H1 (cell line): ENCODE measurements around the gene VWA7. TPM values are rescaled to one million over a fixed set of nuclear protein-coding genes. Genes with fewer than 3 reads are reported as not detected.

Source experiments
- CTCF ChIA-PET: fragments of 300-600 bp; sonication (Branson Sonifier 250); formaldehyde crosslinking; loops from one replicate; lab custom pipeline; 2021; ENCODE audit not compliant: partially characterized antibody; lab: Charles Lee
- POLR2A ChIA-PET: fragments of 300-600 bp; sonication (Branson Sonifier 250); formaldehyde crosslinking; loops from one replicate; lab custom pipeline; 2021; ENCODE audit warnings: inconsistent platforms; ENCODE audit not compliant: partially characterized antibody; lab: Charles Lee
- DNase-seq, 2 experiments: peaks; one replicate each; pipeline versions ENCODE4 v3.0.0 to v3.0.0-alpha.2; 2010 to 2022; ENCODE audit warnings: low spot score in 2 of 2, low read depth in 1 of 2, mixed read lengths in 1 of 2
- FAIRE-seq: peaks from 2 replicates; lab custom pipeline; 2011; peaks lifted over from hg19 to GRCh38; lab: Jason Lieb, UNC
- H2AFZ ChIP-seq: 2 replicates; pipeline ENCODE4 v1.8.1; 2012; ENCODE audit warnings: low read length, inconsistent platforms
- H2AK5ac ChIP-seq: 2 replicates; pipeline ENCODE4 v1.6.1; 2013; ENCODE audit warnings: low read depth, low read length
- H2BK120ac ChIP-seq: replicated peaks from 2 replicates; pipeline ENCODE3; 2013; ENCODE audit warnings: low read depth, low read length, inconsistent platforms
- H2BK12ac ChIP-seq: 2 replicates; pipeline ENCODE4 v1.6.1; 2013; ENCODE audit warnings: low read depth, low read length
- H2BK15ac ChIP-seq: 2 replicates; pipeline ENCODE4 v1.6.1; 2013; ENCODE audit warnings: low read length
- H2BK20ac ChIP-seq: 2 replicates; pipeline ENCODE4 v1.6.1; 2013; ENCODE audit warnings: low read length
- H2BK5ac ChIP-seq: 2 replicates; pipeline ENCODE4 v1.6.1; 2013; ENCODE audit warnings: low read depth, low read length
- H3K14ac ChIP-seq: 2 replicates; pipeline ENCODE4 v1.6.1; 2013; ENCODE audit warnings: inconsistent platforms; ENCODE audit not compliant: insufficient read length
- H3K18ac ChIP-seq: 2 replicates; pipeline ENCODE4 v1.6.1; 2013; ENCODE audit warnings: low read length; ENCODE audit errors: extremely low read depth
- H3K23ac ChIP-seq: 2 replicates; pipeline ENCODE4 v1.6.1; 2013; ENCODE audit warnings: inconsistent platforms; ENCODE audit not compliant: insufficient read length
- H3K23me2 ChIP-seq: 2 replicates; pipeline ENCODE4 v1.6.1; 2013; ENCODE audit warnings: low read depth, low read length
- H3K27ac ChIP-seq: 2 replicates; pipeline ENCODE4 v1.6.1; 2011; ENCODE audit warnings: low read depth, low read length, inconsistent platforms
- H3K27me3 ChIP-seq, 4 experiments: replicated peaks in 1 of 4; 1 replicate in 1 of 4; 2 replicates in 3 of 4; pipeline versions ENCODE4 v1.6.1 to v1.8.1; 2011 to 2013; ENCODE audit warnings: low read length in 3 of 4, mild to moderate bottlenecking in 3 of 4, inconsistent platforms in 2 of 4, mixed read lengths in 2 of 4, moderate library complexity in 1 of 4; ENCODE audit not compliant: control insufficient read depth in 3 of 4, insufficient read depth in 3 of 4; ENCODE audit errors: extremely low read depth in 1 of 4
- H3K36me3 ChIP-seq, 4 experiments: 2 replicates each; pipeline versions ENCODE4 v1.6.1 to v1.8.1; 2011 to 2013; ENCODE audit warnings: mild to moderate bottlenecking in 4 of 4, low read length in 3 of 4, moderate library complexity in 2 of 4, control low read depth in 1 of 4, inconsistent platforms in 1 of 4; ENCODE audit not compliant: insufficient read depth in 4 of 4, control insufficient read depth in 2 of 4
- H3K4ac ChIP-seq: replicated peaks from 2 replicates; pipeline ENCODE3; 2013; ENCODE audit warnings: low read length, low read depth, mixed read lengths, inconsistent platforms; ENCODE audit not compliant: insufficient read length
- H3K4me1 ChIP-seq, 4 experiments: replicated peaks in 1 of 4; 1 replicate in 1 of 4; 2 replicates in 3 of 4; pipeline versions ENCODE4 v1.6.1 to v1.8.1; 2011 to 2013; ENCODE audit warnings: low read length in 3 of 4, inconsistent platforms in 2 of 4, mixed read lengths in 1 of 4; ENCODE audit not compliant: insufficient read depth in 4 of 4, control insufficient read depth in 3 of 4
- H3K4me2 ChIP-seq, 2 experiments: 2 replicates each; pipeline versions ENCODE4 v1.6.1 to v1.8.1; 2011 to 2013; ENCODE audit warnings: low read depth in 2 of 2, low read length in 2 of 2, control low read depth in 1 of 2, inconsistent platforms in 1 of 2, mild to moderate bottlenecking in 1 of 2; ENCODE audit not compliant: insufficient read depth in 1 of 2
- H3K4me3 ChIP-seq, 4 experiments: fragments of 200-600, 300-600 bp in 1 of 4; sonication (generic), shearing (Covaris generic), sonication (Bioruptor Twin) in 1 of 4; 2 replicates each; pipeline versions ENCODE4 v1.5.1 to v1.8.1; 2011 to 2016; ENCODE audit warnings: low read length in 4 of 4, low read depth in 3 of 4, control low read depth in 2 of 4, inconsistent platforms in 2 of 4, mild to moderate bottlenecking in 2 of 4, mixed read lengths in 1 of 4, moderate library complexity in 1 of 4; ENCODE audit not compliant: insufficient read depth in 2 of 4; ENCODE audit errors: extremely low read depth in 1 of 4
- H3K56ac ChIP-seq: replicated peaks from 2 replicates; pipeline ENCODE3; 2013; ENCODE audit warnings: low read depth, mild to moderate bottlenecking, mixed read lengths, low read length, inconsistent platforms; ENCODE audit not compliant: insufficient read length
- H3K79me1 ChIP-seq: 2 replicates; pipeline ENCODE4 v1.6.1; 2013; ENCODE audit warnings: low read depth, low read length, control low read depth
- H3K79me2 ChIP-seq, 2 experiments: 2 replicates each; pipeline versions ENCODE4 v1.6.1 to v1.8.1; 2012 to 2013; ENCODE audit warnings: low read length in 2 of 2, mild to moderate bottlenecking in 2 of 2, inconsistent platforms in 1 of 2; ENCODE audit not compliant: insufficient read depth in 2 of 2, control insufficient read depth in 1 of 2
- H3K9ac ChIP-seq, 4 experiments: replicated peaks in 1 of 4; 1 replicate in 1 of 4; 2 replicates in 3 of 4; pipeline versions ENCODE4 v1.6.1 to v1.8.1; 2011 to 2013; ENCODE audit warnings: low read depth in 3 of 4, low read length in 3 of 4, control low read depth in 2 of 4, mild to moderate bottlenecking in 2 of 4, moderate library complexity in 2 of 4, inconsistent platforms in 1 of 4; ENCODE audit errors: extremely low read depth in 1 of 4
- H3K9me3 ChIP-seq, 2 experiments: 2 replicates each; pipeline versions ENCODE4 v1.6.1 to v1.8.1; 2012 to 2013; ENCODE audit warnings: mild to moderate bottlenecking in 2 of 2, moderate library complexity in 2 of 2, control low read depth in 1 of 2, inconsistent platforms in 1 of 2, low read depth in 1 of 2, low read length in 1 of 2, mixed read lengths in 1 of 2; ENCODE audit not compliant: insufficient read depth in 2 of 2
- H4K20me1 ChIP-seq, 2 experiments: replicated peaks in 1 of 2; 2 replicates each; pipeline versions ENCODE3 to v1.8.1; 2011 to 2013; ENCODE audit warnings: inconsistent platforms in 2 of 2, low read length in 2 of 2, mild to moderate bottlenecking in 1 of 2; ENCODE audit not compliant: insufficient read depth in 2 of 2, control insufficient read depth in 1 of 2
- H4K5ac ChIP-seq: 2 replicates; pipeline ENCODE4 v1.6.1; 2013; ENCODE audit warnings: low read length, low read depth, mixed read lengths, inconsistent platforms; ENCODE audit not compliant: insufficient read length
- H4K8ac ChIP-seq: 2 replicates; pipeline ENCODE4 v1.8.0; 2013; ENCODE audit warnings: mild to moderate bottlenecking, moderate library complexity, low read length, inconsistent platforms; ENCODE audit not compliant: insufficient read depth; ENCODE audit errors: extremely low read depth
- H4K91ac ChIP-seq: replicated peaks from 2 replicates; pipeline ENCODE3; 2013; ENCODE audit warnings: low read length, mixed read lengths, inconsistent platforms; ENCODE audit not compliant: insufficient read length
- ATF3 ChIP-seq: IDR thresholded peaks from 2 replicates; pipeline ENCODE4 v1.6.1; 2011; ENCODE audit warnings: low read depth, mild to moderate bottlenecking, low read length; ENCODE audit not compliant: insufficient read depth
- BCL11A ChIP-seq, 2 experiments: IDR thresholded peaks; one replicate each; pipeline ENCODE4 v1.6.1; 2011; ENCODE audit warnings: low read depth in 2 of 2, low read length in 2 of 2, mild to moderate bottlenecking in 2 of 2
- CBX5 ChIP-seq: fragments of 300-800, 300-1000 bp; sonication (generic); IDR thresholded peaks from 2 replicates; pipeline ENCODE4 v1.7.1; 2016; ENCODE audit warnings: antibody characterized with exemption, low read length, low read depth
- CBX8 ChIP-seq: fragments of 300-800, 300-1000 bp; sonication (generic); IDR thresholded peaks from 2 replicates; pipeline ENCODE4 v1.7.1; 2016; ENCODE audit warnings: low read depth, low read length, borderline replicate concordance
- EP300 ChIP-seq, 2 experiments: IDR thresholded peaks; 1 replicate in 1 of 2; 2 replicates in 1 of 2; pipeline ENCODE4 v1.6.1; 2011 to 2012; ENCODE audit warnings: low read depth in 2 of 2, low read length in 2 of 2, mild to moderate bottlenecking in 2 of 2, borderline replicate concordance in 1 of 2, inconsistent platforms in 1 of 2, moderate library complexity in 1 of 2
- RBBP5 ChIP-seq: IDR thresholded peaks from 2 replicates; pipeline ENCODE4 v1.7.1; 2012; ENCODE audit warnings: low read depth, mild to moderate bottlenecking, inconsistent platforms, low read length, moderate library complexity, borderline replicate concordance
- TBP ChIP-seq: IDR thresholded peaks from 2 replicates; pipeline ENCODE4 v1.6.1; 2011; ENCODE audit warnings: low read depth, low read length, improper control_type of control experiment
- USF2 ChIP-seq: IDR thresholded peaks from 2 replicates; pipeline ENCODE4 v1.6.1; 2011; ENCODE audit warnings: low read length, improper control_type of control experiment
- WGBS, 2 experiments: shearing (Covaris generic) in 1 of 2; methylation state at CpG; one replicate each; pipeline versions ENCODE4 v1.1.6 to v1.1.7; 2013 to 2015; ENCODE audit warnings: low lambda C conversion rate in 2 of 2, mixed read lengths in 2 of 2, inconsistent platforms in 1 of 2, low coverage in 1 of 2, missing lambda C conversion rate in 1 of 2; ENCODE audit not compliant: insufficient replicate concordance in 2 of 2, insufficient coverage in 1 of 2, insufficient read length in 1 of 2; ENCODE audit errors: extremely low coverage in 1 of 2, missing lambda C conversion rate in 1 of 2; 5-methylcytosine and 5-hydroxymethylcytosine counted together
- polyA plus RNA-seq, 7 experiments: library from polyadenylated mRNA; depleted of rRNA in 3 of 7; stranded (reverse) in 5 of 7; unstranded in 2 of 7; fragments of >200 nt in 5 of 7; fragments of 200-250 nt in 2 of 7; gene quantifications; 1 replicate in 5 of 7; 2 replicates in 1 of 7; 4 replicates in 1 of 7; pipeline versions ENCODE4 v1.2.1 to v1.2.3, GENCODE V29; 2011 to 2013; ENCODE audit warnings: missing spikeins in 2 of 7, mixed read lengths in 2 of 7
- total RNA-seq: library from RNA; stranded (reverse); fragmentation: NEBNext Ultra II Directional; extraction: Animal tissue kit (Norgen Biotek cat#: 25700); gene quantifications from 2 replicates; pipeline ENCODE4 v1.2.1, GENCODE V29; 2021

The VWA7 gene
- total and polyA plus RNA-seq, 2 of the 8 experiments (the other 6 are each of a cell fraction or from before 2014, with no cell fraction given) = 0.82 to 2.1 TPM

GRCh38 chr6:31811645-31812044 is 34.5 kb upstream of the VWA7 start:
- FAIRE-seq = no peak
- CTCF ChIA-PET = interaction anchor here (0.9 to 1.2 kb wide), 3 partner anchors 11 to 27 kb away, joined by 3 to 4 read pairs (median 4); no protein-coding TSS in a partner anchor
- no peak for TF ChIP-seq CBX5
- no peak for TF ChIP-seq BCL11A (IDR thresholded peaks at IDR 0.05; ENCODE audit: low read depth in 2 of 2, low read length in 2 of 2)
- no peak for TF ChIP-seq CBX8
- TF ChIP-seq ATF3 = no peak
- TF ChIP-seq EP300 (IDR thresholded peaks at IDR 0.05; ENCODE audit: borderline replicate concordance in 1 of 2, low read depth in 2 of 2, low read length in 2 of 2) = no peak
- TF ChIP-seq USF2 = no peak
- TF ChIP-seq TBP = no peak
- no peak for TF ChIP-seq RBBP5

More at GRCh38 chr6:31811645-31812044, 34.5 kb upstream of the VWA7 start:
- H2AFZ ChIP-seq = no peak overlapping the region
- H4K91ac ChIP-seq = no peak overlapping the region
- no peaks in the 10 kb centered on the region for H3K79me1 ChIP-seq
- no peak overlapping the region for H3K4ac ChIP-seq
- no peak overlapping the region for H4K8ac ChIP-seq
- H3K9ac ChIP-seq = no peak overlapping the region
- no peak overlapping the region for H3K4me3 ChIP-seq
- WGBS, 2 experiments = 98% methylated on average over 12 of the region's 12 CpGs; no CpG with 5 or more reads in 1 of the 2 experiments
- POLR2A ChIA-PET = interaction anchor here (0.6 to 6.3 kb wide), 8 partner anchors 10 to 71 kb away, joined by 3 to 119 read pairs (median 8); partner anchors contain the start of gene HSPA1B
- no peaks in the 10 kb centered on the region for H3K36me3 ChIP-seq
- H4K5ac ChIP-seq = no peak overlapping the region
- H2BK20ac ChIP-seq = no peak overlapping the region
- no peak overlapping the region for H3K56ac ChIP-seq
- H3K79me2 ChIP-seq = no peaks in the 10 kb centered on the region
- H3K27me3 ChIP-seq = no peaks in the 10 kb centered on the region
- H3K4me1 ChIP-seq = peaks cover 0 to 3% (median 1%) of the 10 kb centered on the region in 4 experiments; a peak in 4 of 7 replicates
- H3K14ac ChIP-seq = no peak overlapping the region
- no peak overlapping the region for H2AK5ac ChIP-seq
- H3K27ac ChIP-seq = no peak overlapping the region
- no peak for DNase-seq
- no peak overlapping the region for H2BK12ac ChIP-seq
- H3K4me2 ChIP-seq = no peak overlapping the region
- H2BK15ac ChIP-seq = no peak overlapping the region
- H3K23me2 ChIP-seq = peaks cover 6% of the 10 kb centered on the region; the same call in 1 of the 2 replicates
- H3K18ac ChIP-seq = no peak overlapping the region
- no peak overlapping the region for H2BK5ac ChIP-seq
- no peak overlapping the region for H3K23ac ChIP-seq
- H4K20me1 ChIP-seq = no peaks in the 10 kb centered on the region
- no peak overlapping the region for H2BK120ac ChIP-seq
- no peaks in the 10 kb centered on the region for H3K9me3 ChIP-seq
